Hepatocyte (in vitro differentiated cells): Measurements from ENCODE around the gene TUBA3E. TPM values are rescaled to one million over a fixed set of nuclear protein-coding genes. Genes with fewer than 3 reads are reported as not detected.
"Not testable (repeated sequence)": the region's sequence is repeated elsewhere in the genome, so short reads cannot be mapped to it uniquely, and the experiment has no call there.

Experiments used
- DNase-seq: peaks from one replicate; pipeline ENCODE4 v3.0.0-alpha.2; 2016; ENCODE audit warnings: low spot score
- H2AFZ ChIP-seq: fragments of 200-600 bp; sonication (generic); 2 replicates; pipeline ENCODE4 v1.6.0; 2016; ENCODE audit warnings: antibody characterized with exemption, mild to moderate bottlenecking
- H3K27ac ChIP-seq: fragments of 200-600 bp; sonication (generic); 2 replicates; pipeline ENCODE4 v1.5.1; 2016; ENCODE audit warnings: mild to moderate bottlenecking
- H3K27me3 ChIP-seq: fragments of 200-600 bp; sonication (generic); 2 replicates; pipeline ENCODE4 v1.6.1; 2016
- H3K36me3 ChIP-seq: fragments of 200-600 bp; sonication (generic); replicated peaks from 2 replicates; pipeline ENCODE4 v1.5.1; 2016; ENCODE audit warnings: low read depth; ENCODE audit not compliant: insufficient read depth
- H3K4me1 ChIP-seq: fragments of 200-600 bp; sonication (generic); 2 replicates; pipeline ENCODE4 v1.5.1; 2016; ENCODE audit warnings: mild to moderate bottlenecking, moderate library complexity; ENCODE audit not compliant: insufficient read depth
- H3K4me2 ChIP-seq: fragments of 200-600 bp; sonication (generic); 2 replicates; pipeline ENCODE4 v1.6.0; 2016
- H3K4me3 ChIP-seq: fragments of 200-600 bp; sonication (generic); 2 replicates; pipeline ENCODE4 v1.5.1; 2016; ENCODE audit warnings: mild to moderate bottlenecking
- H3K79me2 ChIP-seq: fragments of 200-600 bp; sonication (generic); 2 replicates; pipeline ENCODE4 v1.6.0; 2017; ENCODE audit warnings: mild to moderate bottlenecking
- H3K9me2 ChIP-seq: fragments of 200-600 bp; sonication (generic); replicated peaks from 2 replicates; pipeline ENCODE4 v1.6.0; 2017; ENCODE audit warnings: mild to moderate bottlenecking; ENCODE audit not compliant: insufficient read depth
- H3K9me3 ChIP-seq: fragments of 200-600 bp; sonication (generic); 2 replicates; pipeline ENCODE4 v1.5.1; 2016; ENCODE audit warnings: low read depth, mild to moderate bottlenecking
- H4K20me1 ChIP-seq: fragments of 200-600 bp; sonication (generic); 2 replicates; pipeline ENCODE4 v1.6.0; 2016; ENCODE audit warnings: mild to moderate bottlenecking; ENCODE audit not compliant: insufficient read depth, poor library complexity, severe bottlenecking
- EZH2 ChIP-seq: fragments of 200-600 bp; sonication (generic); IDR thresholded peaks from 2 replicates; pipeline ENCODE4 v1.6.1; 2016; ENCODE audit warnings: antibody characterized with exemption, mild to moderate bottlenecking, borderline replicate concordance
- EZH2phosphoT487 ChIP-seq: fragments of 200-600 bp; sonication (generic); IDR thresholded peaks from one replicate; pipeline ENCODE4 v1.6.1; 2018; ENCODE audit warnings: antibody characterized with exemption, mild to moderate bottlenecking, low read depth, moderate library complexity; ENCODE audit not compliant: unreplicated experiment, severe bottlenecking
- WGBS: methylation state at CpG from one replicate; pipeline ENCODE4 v1.1.6; 2016; ENCODE audit warnings: low lambda C conversion rate; ENCODE audit errors: missing lambda C conversion rate; 5-methylcytosine and 5-hydroxymethylcytosine counted together
- polyA plus RNA-seq: library from polyadenylated mRNA; unstranded; fragments of >200 nt; fragmentation: Nextera tagmentation; extraction: Ambion mirVana; gene quantifications from 2 replicates; pipeline ENCODE4 v1.2.1, GENCODE V29; 2016
- total RNA-seq: library from RNA; depleted of rRNA; stranded (reverse); fragments of >200 nt; gene quantifications from 2 replicates; pipeline ENCODE4 v1.2.3, GENCODE V29; 2014
- TF ChIP-seq, protein P1 (sequence below): fragments of 200-600 bp; sonication (generic); IDR thresholded peaks from 2 replicates; pipeline ENCODE4 v1.5.1; 2016; ENCODE audit warnings: antibody characterized with exemption, mild to moderate bottlenecking; ENCODE audit not compliant: poor library complexity

The TUBA3E gene
- total and polyA plus RNA-seq, 2 experiments from 2014 or later: 18.1 to 31.8 TPM

DNA sequence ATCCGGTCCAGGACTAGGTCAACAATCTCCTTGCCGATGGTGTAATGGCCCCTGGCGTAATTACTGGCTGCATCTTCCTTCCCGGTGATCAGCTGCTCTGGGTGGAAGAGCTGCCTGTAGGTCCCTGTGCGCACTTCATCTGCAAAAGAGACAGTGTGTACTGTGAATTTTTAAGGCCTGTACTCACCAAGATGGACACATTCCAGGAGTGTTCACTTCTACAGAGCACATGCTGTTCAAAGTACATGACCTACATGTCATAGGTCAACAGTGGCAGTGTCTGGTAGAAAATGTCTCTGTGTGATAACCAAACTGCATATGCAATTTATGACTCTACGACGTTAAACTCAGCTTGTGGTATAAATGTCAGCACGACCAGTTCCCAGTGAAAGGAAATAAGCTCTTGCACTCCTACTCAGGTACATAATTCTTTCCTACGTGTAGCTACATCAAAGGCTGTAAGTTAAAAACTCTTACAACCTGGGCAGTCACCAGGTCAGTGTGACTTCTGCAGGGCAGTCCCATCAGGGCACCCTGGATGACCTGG lies 3.1 kb downstream of the TUBA3E start:
- 71% methylated on average over 9 of the region's 9 CpGs for WGBS
- not testable (repeated sequence) for H4K20me1 ChIP-seq, DNase-seq, H3K4me1 ChIP-seq, H3K9me3 ChIP-seq, H3K27me3 ChIP-seq, H3K79me2 ChIP-seq, H2AFZ ChIP-seq, H3K4me2 ChIP-seq, H3K27ac ChIP-seq, H3K36me3 ChIP-seq, H3K4me3 ChIP-seq, H3K9me2 ChIP-seq

DNA sequence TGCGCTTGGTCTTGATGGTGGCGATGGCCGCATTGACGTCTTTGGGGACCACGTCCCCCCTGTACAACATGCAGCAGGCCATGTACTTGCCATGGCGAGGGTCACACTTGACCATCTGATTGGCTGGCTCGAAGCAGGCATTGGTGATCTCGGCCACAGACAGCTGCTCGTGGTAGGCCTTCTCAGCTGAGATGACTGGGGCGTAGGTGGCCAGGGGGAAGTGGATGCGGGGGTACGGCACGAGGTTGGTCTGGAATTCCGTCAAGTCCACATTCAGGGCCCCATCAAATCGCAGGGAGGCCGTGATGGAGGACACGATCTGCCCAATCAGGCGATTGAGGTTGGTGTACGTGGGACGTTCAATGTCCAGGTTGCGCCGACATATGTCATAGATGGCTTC lies 4.4 kb downstream of the TUBA3E start:
- H3K79me2 ChIP-seq, H3K27ac ChIP-seq, H3K4me1 ChIP-seq, H3K4me3 ChIP-seq, H3K36me3 ChIP-seq, DNase-seq, H3K4me2 ChIP-seq, H3K9me3 ChIP-seq, H2AFZ ChIP-seq, H3K27me3 ChIP-seq, H3K9me2 ChIP-seq, H4K20me1 ChIP-seq: not testable (repeated sequence)
- 89% methylated on average over 22 of the region's 22 CpGs for WGBS

DNA sequence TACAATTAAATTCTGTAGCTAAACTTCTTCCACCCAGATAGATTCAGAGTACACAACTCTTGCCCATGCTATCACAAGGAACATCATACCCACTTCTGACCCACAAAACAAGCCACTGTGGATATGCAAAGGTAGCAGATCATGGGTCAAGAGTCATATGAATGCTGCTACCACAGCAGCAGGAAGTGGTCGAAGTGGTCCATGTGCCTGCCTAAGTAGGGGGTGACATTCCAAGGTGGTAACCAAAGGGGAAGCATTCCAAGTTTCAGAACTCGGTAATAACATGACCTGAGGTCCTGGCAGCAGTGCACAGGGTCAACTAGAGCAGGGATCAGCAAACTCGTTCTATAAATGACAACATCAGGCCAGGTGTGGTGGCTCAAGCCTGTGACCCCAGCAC lies 5.8 kb downstream of the TUBA3E start:
- not testable (repeated sequence) for H3K9me3 ChIP-seq, H4K20me1 ChIP-seq, H3K9me2 ChIP-seq, H3K27me3 ChIP-seq, H2AFZ ChIP-seq, H3K27ac ChIP-seq, H3K4me3 ChIP-seq, H3K4me2 ChIP-seq, H3K79me2 ChIP-seq, H3K4me1 ChIP-seq, DNase-seq, H3K36me3 ChIP-seq
- 80% methylated on average over 3 of the region's 3 CpGs for WGBS

DNA sequence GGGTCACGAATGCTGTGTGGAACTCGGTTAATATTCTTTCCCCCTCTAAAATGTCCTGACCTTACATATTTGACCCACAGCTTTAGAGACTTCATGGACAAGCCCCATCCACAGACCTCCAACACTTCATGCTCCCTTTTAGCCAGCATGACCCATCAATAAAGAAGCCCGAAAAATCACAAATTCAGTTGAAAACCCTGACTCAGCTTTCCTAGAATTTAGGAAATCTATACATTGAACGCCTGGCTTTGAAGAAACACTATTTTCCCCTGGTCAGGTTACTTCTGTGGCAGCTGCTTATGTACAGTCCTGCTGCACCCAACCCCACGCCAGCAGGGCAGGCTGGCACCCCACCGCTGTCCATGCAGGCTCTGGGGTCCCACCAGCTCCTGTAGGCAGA lies 6.9 kb downstream of the TUBA3E start:
- WGBS: 95% methylated on average over 6 of the region's 6 CpGs
- not testable (repeated sequence) for DNase-seq, H3K27me3 ChIP-seq, H2AFZ ChIP-seq, H3K4me1 ChIP-seq, H3K4me3 ChIP-seq, H4K20me1 ChIP-seq, H3K9me2 ChIP-seq, H3K79me2 ChIP-seq, H3K36me3 ChIP-seq, H3K4me2 ChIP-seq, H3K9me3 ChIP-seq, H3K27ac ChIP-seq

DNA sequence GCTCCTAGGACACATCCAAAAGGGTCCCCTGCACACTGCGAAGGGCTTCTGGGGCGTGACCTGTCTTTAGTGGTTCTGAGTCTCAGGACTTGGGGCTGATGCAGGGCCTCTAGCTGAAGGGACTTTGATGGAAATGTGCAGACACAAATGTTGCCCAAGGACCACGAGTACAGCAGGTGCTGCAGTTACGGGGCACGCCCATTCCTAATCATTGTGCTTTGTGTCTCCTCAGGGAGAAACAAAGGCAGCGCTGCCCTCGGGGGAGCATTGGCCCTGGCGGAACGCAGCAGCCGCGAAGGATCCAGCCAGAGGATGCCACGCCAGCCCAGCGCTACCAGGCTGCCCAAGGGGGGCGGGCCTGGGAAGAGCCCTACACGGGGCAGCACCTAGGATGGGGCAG lies 8.0 kb downstream of the TUBA3E start:
- TF ChIP-seq EZH2: no peak
- TF ChIP-seq EZH2phosphoT487: no peak
- TF ChIP-seq, protein P1, sequence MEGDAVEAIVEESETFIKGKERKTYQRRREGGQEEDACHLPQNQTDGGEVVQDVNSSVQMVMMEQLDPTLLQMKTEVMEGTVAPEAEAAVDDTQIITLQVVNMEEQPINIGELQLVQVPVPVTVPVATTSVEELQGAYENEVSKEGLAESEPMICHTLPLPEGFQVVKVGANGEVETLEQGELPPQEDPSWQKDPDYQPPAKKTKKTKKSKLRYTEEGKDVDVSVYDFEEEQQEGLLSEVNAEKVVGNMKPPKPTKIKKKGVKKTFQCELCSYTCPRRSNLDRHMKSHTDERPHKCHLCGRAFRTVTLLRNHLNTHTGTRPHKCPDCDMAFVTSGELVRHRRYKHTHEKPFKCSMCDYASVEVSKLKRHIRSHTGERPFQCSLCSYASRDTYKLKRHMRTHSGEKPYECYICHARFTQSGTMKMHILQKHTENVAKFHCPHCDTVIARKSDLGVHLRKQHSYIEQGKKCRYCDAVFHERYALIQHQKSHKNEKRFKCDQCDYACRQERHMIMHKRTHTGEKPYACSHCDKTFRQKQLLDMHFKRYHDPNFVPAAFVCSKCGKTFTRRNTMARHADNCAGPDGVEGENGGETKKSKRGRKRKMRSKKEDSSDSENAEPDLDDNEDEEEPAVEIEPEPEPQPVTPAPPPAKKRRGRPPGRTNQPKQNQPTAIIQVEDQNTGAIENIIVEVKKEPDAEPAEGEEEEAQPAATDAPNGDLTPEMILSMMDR: no peak
- Histone ChIP-seq H3K4me1 (no peaks in the 10 kb centered on the region), H3K9me2 (no peaks in the 10 kb centered on the region), H3K9me3 (no peaks in the 10 kb centered on the region), H2AFZ (no peak overlapping the region), H3K27ac (no peak overlapping the region), H3K4me2 (no peak overlapping the region), H3K36me3 (no peaks in the 10 kb centered on the region), H3K4me3 (no peak overlapping the region), H3K27me3 (no peaks in the 10 kb centered on the region), H3K79me2 (no peaks in the 10 kb centered on the region), H4K20me1 (no peaks in the 10 kb centered on the region)
- DNase-seq: no peak
- 94% methylated on average over 15 of the region's 15 CpGs for WGBS

DNA sequence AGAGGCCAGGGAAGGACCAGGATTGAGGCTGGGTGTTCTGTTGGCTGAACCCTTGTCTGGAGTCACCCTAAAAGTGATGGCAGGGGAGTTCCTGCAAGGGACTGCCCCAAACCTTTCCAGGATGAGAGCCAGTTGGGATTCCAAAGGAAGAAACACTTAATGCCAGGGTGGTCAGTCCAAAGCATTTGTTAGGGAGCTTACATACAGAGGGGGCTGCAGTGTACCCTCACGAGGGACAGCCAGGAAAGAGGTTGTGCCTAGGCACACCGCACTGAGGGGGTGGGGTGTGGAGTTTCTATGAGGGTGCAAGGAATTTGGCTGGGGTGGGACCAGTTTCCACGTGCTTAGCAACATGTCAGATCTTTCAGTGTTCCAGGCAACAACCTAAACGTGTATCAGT lies 9.3 kb downstream of the TUBA3E start:
- not testable (repeated sequence) for H2AFZ ChIP-seq, H3K9me2 ChIP-seq, H3K36me3 ChIP-seq, H4K20me1 ChIP-seq, H3K4me1 ChIP-seq, H3K4me3 ChIP-seq, H3K9me3 ChIP-seq, H3K27me3 ChIP-seq, H3K4me2 ChIP-seq, H3K27ac ChIP-seq, DNase-seq
- H3K79me2 ChIP-seq: peaks cover 10% of the 10 kb centered on the region
- 79% methylated on average over 4 of the region's 4 CpGs for WGBS

DNA sequence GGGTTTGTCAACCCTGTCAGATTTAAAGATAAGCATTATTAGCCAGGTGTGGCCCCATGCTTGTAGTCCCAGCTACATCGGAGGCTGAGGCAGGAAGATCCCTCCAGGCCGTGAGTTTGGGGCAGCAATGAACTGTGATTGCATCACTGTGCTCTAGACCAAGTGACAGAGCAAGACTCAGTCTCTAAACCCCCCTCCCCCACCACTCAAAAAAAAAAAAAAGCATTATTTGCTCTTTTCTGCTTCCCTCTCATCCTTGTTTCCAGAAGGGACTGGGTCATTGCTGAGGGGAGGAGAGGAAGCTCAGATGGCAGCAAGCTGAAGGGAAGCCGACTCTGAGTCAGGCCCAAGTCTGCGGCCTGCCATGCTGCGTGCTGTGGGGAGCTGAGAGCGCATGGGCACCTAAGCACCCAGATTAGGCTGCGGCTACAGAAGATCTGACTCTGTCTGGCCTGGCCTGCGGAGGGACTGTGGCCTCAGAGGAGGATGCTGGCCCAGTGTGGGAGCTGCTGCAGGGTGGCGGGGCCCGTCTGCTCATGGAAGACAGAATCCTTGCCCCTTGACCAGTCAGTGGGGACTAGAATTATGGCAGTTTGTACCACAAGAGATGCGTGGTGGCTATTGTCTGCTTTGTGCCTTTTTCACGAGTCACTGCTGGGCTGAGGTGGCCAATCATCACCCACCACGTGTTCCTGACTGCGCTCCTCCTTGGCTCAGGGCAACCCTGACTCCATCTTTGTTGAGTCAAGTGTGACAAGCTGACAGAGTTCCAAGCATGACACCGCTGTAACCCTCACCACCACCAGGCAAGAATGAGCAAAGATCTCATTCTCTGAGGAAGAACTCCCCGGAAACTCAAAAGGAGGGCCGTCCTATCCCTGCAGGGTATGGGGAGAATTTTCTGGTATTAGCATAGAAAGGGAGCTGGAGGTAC lies 10.1 kb downstream of the TUBA3E start:
- H2AFZ ChIP-seq, H3K36me3 ChIP-seq, DNase-seq, H3K9me3 ChIP-seq, H4K20me1 ChIP-seq, H3K27me3 ChIP-seq, H3K4me2 ChIP-seq, H3K4me3 ChIP-seq, H3K27ac ChIP-seq, H3K9me2 ChIP-seq: not testable (repeated sequence)
- Histone ChIP-seq H3K79me2 (peaks cover 18% of the 10 kb centered on the region), H3K4me1 (peaks cover 13% of the 10 kb centered on the region)
- WGBS: 89% methylated on average over 17 of the region's 17 CpGs
